ENCODE data around the gene AKAP13.

- TF ChIP-seq, protein P1, sequence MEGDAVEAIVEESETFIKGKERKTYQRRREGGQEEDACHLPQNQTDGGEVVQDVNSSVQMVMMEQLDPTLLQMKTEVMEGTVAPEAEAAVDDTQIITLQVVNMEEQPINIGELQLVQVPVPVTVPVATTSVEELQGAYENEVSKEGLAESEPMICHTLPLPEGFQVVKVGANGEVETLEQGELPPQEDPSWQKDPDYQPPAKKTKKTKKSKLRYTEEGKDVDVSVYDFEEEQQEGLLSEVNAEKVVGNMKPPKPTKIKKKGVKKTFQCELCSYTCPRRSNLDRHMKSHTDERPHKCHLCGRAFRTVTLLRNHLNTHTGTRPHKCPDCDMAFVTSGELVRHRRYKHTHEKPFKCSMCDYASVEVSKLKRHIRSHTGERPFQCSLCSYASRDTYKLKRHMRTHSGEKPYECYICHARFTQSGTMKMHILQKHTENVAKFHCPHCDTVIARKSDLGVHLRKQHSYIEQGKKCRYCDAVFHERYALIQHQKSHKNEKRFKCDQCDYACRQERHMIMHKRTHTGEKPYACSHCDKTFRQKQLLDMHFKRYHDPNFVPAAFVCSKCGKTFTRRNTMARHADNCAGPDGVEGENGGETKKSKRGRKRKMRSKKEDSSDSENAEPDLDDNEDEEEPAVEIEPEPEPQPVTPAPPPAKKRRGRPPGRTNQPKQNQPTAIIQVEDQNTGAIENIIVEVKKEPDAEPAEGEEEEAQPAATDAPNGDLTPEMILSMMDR (IDR thresholded peaks at IDR 0.05): no peak
- TF ChIP-seq EZH2 (IDR thresholded peaks at IDR 0.05) (no peak), EZH2phosphoT487 (IDR thresholded peaks at IDR 0.05) (no peak)
These were observed 259.5 kb downstream of the AKAP13 start for GRCh38 chr15:85639752-85640381.

All from neural progenitor cell (in vitro differentiated cells).